Mesendoderm (in vitro differentiated cells): ENCODE results near the gene LMO1.

ENCODE experiments used
- DNase-seq: peaks from one replicate; pipeline ENCODE4 v3.0.0; 2013
- H2AK5ac ChIP-seq: 2 replicates; pipeline ENCODE4 v1.6.1; 2013; ENCODE audit warnings: low read length, inconsistent platforms
- H2BK120ac ChIP-seq: 2 replicates; pipeline ENCODE4 v1.6.1; 2013; ENCODE audit warnings: low read depth, mild to moderate bottlenecking, low read length, moderate library complexity, mixed read lengths
- H2BK15ac ChIP-seq: replicated peaks from 2 replicates; pipeline ENCODE4 v1.6.1; 2013; ENCODE audit warnings: low read depth, mild to moderate bottlenecking, moderate library complexity
- H2BK5ac ChIP-seq: 2 replicates; pipeline ENCODE4 v1.6.1; 2013; ENCODE audit warnings: low read length, inconsistent platforms
- H3K18ac ChIP-seq: 2 replicates; pipeline ENCODE4 v1.6.1; 2013; ENCODE audit warnings: mild to moderate bottlenecking, low read length, mixed read lengths
- H3K23ac ChIP-seq: one replicate; pipeline ENCODE4 v1.6.1; 2013; ENCODE audit warnings: low read length
- H3K27ac ChIP-seq: 2 replicates; pipeline ENCODE4 v1.5.1; 2013; ENCODE audit warnings: low read depth, mild to moderate bottlenecking, inconsistent platforms, low read length, moderate library complexity
- H3K27me3 ChIP-seq: 2 replicates; pipeline ENCODE4 v1.6.1; 2013; ENCODE audit warnings: low read length, control low read depth, mild to moderate bottlenecking, inconsistent platforms; ENCODE audit not compliant: insufficient read depth, poor library complexity
- H3K36me3 ChIP-seq: 2 replicates; pipeline ENCODE4 v1.6.1; 2013; ENCODE audit warnings: low read length, inconsistent platforms; ENCODE audit not compliant: control insufficient read depth, insufficient read depth
- H3K4ac ChIP-seq: one replicate; pipeline ENCODE4 v1.6.1; 2013; ENCODE audit warnings: low read depth, mild to moderate bottlenecking, low read length, moderate library complexity
- H3K4me1 ChIP-seq: 2 replicates; pipeline ENCODE4 v1.6.1; 2013; ENCODE audit warnings: low read depth, low read length, inconsistent platforms; ENCODE audit not compliant: control insufficient read depth
- H3K4me2 ChIP-seq: 2 replicates; pipeline ENCODE4 v1.6.1; 2013; ENCODE audit warnings: low read length
- H3K4me3 ChIP-seq: 2 replicates; pipeline ENCODE4 v1.5.1; 2013; ENCODE audit warnings: mild to moderate bottlenecking, low read length
- H3K56ac ChIP-seq: one replicate; pipeline ENCODE4 v1.6.1; 2013; ENCODE audit warnings: low read length
- H3K79me1 ChIP-seq: 2 replicates; pipeline ENCODE4 v1.6.1; 2013; ENCODE audit warnings: low read length, inconsistent platforms
- H3K79me2 ChIP-seq: 2 replicates; pipeline ENCODE4 v1.6.1; 2013; ENCODE audit warnings: mild to moderate bottlenecking, low read length; ENCODE audit not compliant: control insufficient read depth, insufficient read depth
- H3K9ac ChIP-seq: 2 replicates; pipeline ENCODE4 v1.6.1; 2013; ENCODE audit warnings: low read length, inconsistent platforms
- H4K5ac ChIP-seq: one replicate; pipeline ENCODE4 v1.6.1; 2013; ENCODE audit warnings: low read length
- H4K8ac ChIP-seq: one replicate; pipeline ENCODE4 v1.6.1; 2013; ENCODE audit warnings: low read depth, mild to moderate bottlenecking, control low read depth, low read length, moderate library complexity
- WGBS: extraction: QIAGEN DNeasy Blood & Tissue Kit; methylation state at CpG from one replicate; pipeline ENCODE4 v1.1.7; 2013; ENCODE audit warnings: low lambda C conversion rate, missing lambda C conversion rate; ENCODE audit not compliant: insufficient coverage; ENCODE audit errors: extremely low coverage; 5-methylcytosine and 5-hydroxymethylcytosine counted together

Gene LMO1

GRCh38 chr11:8242499-8243280 is 21.0 kb downstream of the LMO1 start:
- H3K27ac ChIP-seq = no peak overlapping the region

GRCh38 chr11:8242118-8242475 is 21.6 kb downstream of the LMO1 start:
- no peak overlapping the region for H3K56ac ChIP-seq
- H3K27ac ChIP-seq = no peak overlapping the region
- no peak overlapping the region for H3K4me3 ChIP-seq
- no peak overlapping the region for H3K4me2 ChIP-seq
- H3K9ac ChIP-seq = no peak overlapping the region
- no peak overlapping the region for H2BK15ac ChIP-seq
- peak; percentile 87 for DNase-seq
- no peaks in the 10 kb centered on the region for H3K36me3 ChIP-seq
- H2AK5ac ChIP-seq = no peak overlapping the region
- no peaks in the 10 kb centered on the region for H3K79me1 ChIP-seq
- H4K5ac ChIP-seq = no peak overlapping the region
- H3K18ac ChIP-seq = peak overlapping the region; percentile 5
- H2BK120ac ChIP-seq = no peak overlapping the region
- H4K8ac ChIP-seq = no peak overlapping the region
- WGBS = no CpG with 5 or more reads among the region's 3 CpGs
- H3K23ac ChIP-seq = no peak overlapping the region
- H3K4ac ChIP-seq = no peak overlapping the region
- H3K27me3 ChIP-seq = no peaks in the 10 kb centered on the region
- no peaks in the 10 kb centered on the region for H3K79me2 ChIP-seq
- no peak overlapping the region for H2BK5ac ChIP-seq
- peaks cover 9% of the 10 kb centered on the region for H3K4me1 ChIP-seq

More at GRCh38 chr11:8242499-8243280, 21.0 kb downstream of the LMO1 start:
- no peak overlapping the region for H2BK15ac ChIP-seq
- peak overlapping the region; percentile 51 for H3K56ac ChIP-seq
- H2AK5ac ChIP-seq = no peak overlapping the region
- no peak overlapping the region for H4K8ac ChIP-seq
- H3K4me2 ChIP-seq = no peak overlapping the region
- H3K23ac ChIP-seq = peak overlapping the region; percentile 73
- no peaks in the 10 kb centered on the region for H3K36me3 ChIP-seq
- no peak overlapping the region for H3K4me3 ChIP-seq
- H4K5ac ChIP-seq = no peak overlapping the region
- H3K18ac ChIP-seq = peak overlapping the region; percentile 5
- no peak overlapping the region for H3K4ac ChIP-seq
- peaks cover 9% of the 10 kb centered on the region for H3K4me1 ChIP-seq
- no peaks in the 10 kb centered on the region for H3K79me2 ChIP-seq
- H3K27me3 ChIP-seq = no peaks in the 10 kb centered on the region
- no peaks in the 10 kb centered on the region for H3K79me1 ChIP-seq
- WGBS = no CpG with 5 or more reads among the region's 19 CpGs
- peak overlapping the region; percentile 20 for H2BK5ac ChIP-seq
- peak; percentile 32 for DNase-seq
- H2BK120ac ChIP-seq = no peak overlapping the region
- H3K9ac ChIP-seq = peak overlapping the region; percentile 9

- no peaks in the 10 kb centered on the region for H3K36me3 ChIP-seq
- no peak overlapping the region for H3K56ac ChIP-seq
- H3K4ac ChIP-seq = no peak overlapping the region
- no peak overlapping the region for H4K5ac ChIP-seq
- peaks cover 9% of the 10 kb centered on the region for H3K4me1 ChIP-seq
- H3K9ac ChIP-seq = no peak overlapping the region
- no peaks in the 10 kb centered on the region for H3K79me2 ChIP-seq
- DNase-seq = no peak
- no peaks in the 10 kb centered on the region for H3K27me3 ChIP-seq
- no peak overlapping the region for H3K23ac ChIP-seq
- H2AK5ac ChIP-seq = no peak overlapping the region
- H3K18ac ChIP-seq = no peak overlapping the region
- no peak overlapping the region for H3K27ac ChIP-seq
- no peak overlapping the region for H2BK5ac ChIP-seq
- H2BK15ac ChIP-seq = no peak overlapping the region
- H4K8ac ChIP-seq = no peak overlapping the region
- H3K4me3 ChIP-seq = no peak overlapping the region
- H3K79me1 ChIP-seq = no peaks in the 10 kb centered on the region
- H3K4me2 ChIP-seq = no peak overlapping the region
- no peak overlapping the region for H2BK120ac ChIP-seq
These were observed 22.1 kb downstream of the LMO1 start for GRCh38 chr11:8241373-8242117.

GRCh38 chr11:8239536-8240228 is 24.0 kb downstream of the LMO1 start:
- no peak overlapping the region for H3K9ac ChIP-seq
- no peaks in the 10 kb centered on the region for H3K79me2 ChIP-seq
- H3K27me3 ChIP-seq = no peaks in the 10 kb centered on the region
- H3K4me3 ChIP-seq = no peak overlapping the region
- no peak overlapping the region for H3K23ac ChIP-seq
- H2BK120ac ChIP-seq = no peak overlapping the region
- no peak for DNase-seq
- WGBS = no CpG with 5 or more reads among the region's 6 CpGs
- H3K4me2 ChIP-seq = no peak overlapping the region
- H4K5ac ChIP-seq = no peak overlapping the region
- no peak overlapping the region for H3K56ac ChIP-seq
- H4K8ac ChIP-seq = no peak overlapping the region
- H3K4me1 ChIP-seq = peaks cover 9% of the 10 kb centered on the region
- H3K18ac ChIP-seq = no peak overlapping the region
- H3K27ac ChIP-seq = no peak overlapping the region
- H2AK5ac ChIP-seq = no peak overlapping the region
- H3K4ac ChIP-seq = no peak overlapping the region
- H3K36me3 ChIP-seq = no peaks in the 10 kb centered on the region
- H3K79me1 ChIP-seq = no peaks in the 10 kb centered on the region
- no peak overlapping the region for H2BK5ac ChIP-seq
- H2BK15ac ChIP-seq = no peak overlapping the region

GRCh38 chr11:8239040-8239439 is 24.6 kb downstream of the LMO1 start:
- Histone ChIP-seq H2BK15ac (no peak overlapping the region), H3K79me2 (no peaks in the 10 kb centered on the region), H2BK120ac (no peak overlapping the region), H3K23ac (no peak overlapping the region), H3K27me3 (no peaks in the 10 kb centered on the region), H3K4ac (no peak overlapping the region), H3K4me3 (no peak overlapping the region), H3K27ac (no peak overlapping the region), H3K36me3 (no peaks in the 10 kb centered on the region), H3K4me2 (no peak overlapping the region), H4K8ac (no peak overlapping the region), H4K5ac (no peak overlapping the region), H3K4me1 (peaks cover 9% of the 10 kb centered on the region), H3K9ac (no peak overlapping the region), H3K56ac (no peak overlapping the region), H3K79me1 (no peaks in the 10 kb centered on the region), H3K18ac (no peak overlapping the region), H2AK5ac (no peak overlapping the region), H2BK5ac (no peak overlapping the region)
- no CpG with 5 or more reads among the region's 4 CpGs for WGBS
- DNase-seq = no peak
